Panc1 (cell line): ENCODE data around the gene RBMS3. TPM values are rescaled to one million over a fixed set of nuclear protein-coding genes. Genes with fewer than 3 reads are reported as not detected.

ENCODE experiments used
- ATAC-seq: fragments of 200-7000 bp; cut with Tn5 transposase; 2 replicates; pipeline ENCODE4 v1.9.1; 2020; ENCODE audit warnings: mild to moderate bottlenecking, moderate library complexity
- BruUV-seq: library from RNA; stranded (reverse); fragments of 400-500 nt; replicated peaks from 2 replicates; lab custom pipeline; 2021; lab: Mats Ljungman, UMichigan
- CTCF ChIA-PET: fragments of 300-600 bp; sonication (Branson Sonifier 250); formaldehyde crosslinking; loops from one replicate; lab custom pipeline; 2022; ENCODE audit warnings: antibody characterized with exemption; lab: Charles Lee
- POLR2A ChIA-PET: fragments of 300-600 bp; sonication (Branson Sonifier 250); formaldehyde crosslinking; loops from one replicate; lab custom pipeline; 2022; ENCODE audit warnings: antibody characterized with exemption; lab: Charles Lee
- DNase-seq: peaks from one replicate; pipeline ENCODE4 v3.0.0-alpha.2; 2010; ENCODE audit warnings: low read depth, low spot score
- H3K27ac ChIP-seq: 2 replicates; pipeline ENCODE4 v1.5.1; 2011; ENCODE audit warnings: mild to moderate bottlenecking, low read length, inconsistent platforms
- H3K27me3 ChIP-seq: fragments of 200-500 bp; sonication (Bioruptor generic); 2 replicates; pipeline ENCODE4 v1.6.0; 2014; ENCODE audit warnings: low read length, inconsistent platforms; ENCODE audit not compliant: control insufficient read depth, insufficient read depth
- H3K36me3 ChIP-seq: fragments of 200-500 bp; sonication (Bioruptor generic); 2 replicates; pipeline ENCODE4 v1.5.1; 2014; ENCODE audit warnings: inconsistent platforms, mild to moderate bottlenecking, low read length, moderate library complexity; ENCODE audit not compliant: control insufficient read depth, insufficient read depth
- H3K4me1 ChIP-seq: 2 replicates; pipeline ENCODE4 v1.5.1; 2011; ENCODE audit warnings: inconsistent platforms, mild to moderate bottlenecking, low read length, moderate library complexity; ENCODE audit not compliant: control insufficient read depth, insufficient read depth
- H3K4me3 ChIP-seq, 2 experiments: 2 replicates each; pipeline ENCODE4 v1.5.1; 2011 to 2012; ENCODE audit warnings: low read depth in 2 of 2, low read length in 2 of 2, mild to moderate bottlenecking in 2 of 2, inconsistent platforms in 1 of 2, moderate library complexity in 1 of 2
- H3K9me3 ChIP-seq: fragments of 200-500 bp; sonication (Bioruptor generic); 2 replicates; pipeline ENCODE4 v1.5.1; 2014; ENCODE audit warnings: low read depth, mild to moderate bottlenecking, inconsistent platforms, low read length, moderate library complexity; ENCODE audit not compliant: control insufficient read depth, insufficient read depth
- POLR2AphosphoS5 ChIP-seq: IDR thresholded peaks from 2 replicates; pipeline ENCODE4 v1.6.1; 2012; ENCODE audit warnings: mild to moderate bottlenecking, low read depth, low read length, moderate library complexity
- SIN3A ChIP-seq: IDR thresholded peaks from 2 replicates; pipeline ENCODE4 v1.6.1; 2012; ENCODE audit warnings: low read depth, mild to moderate bottlenecking, low read length, moderate library complexity, borderline replicate concordance; ENCODE audit not compliant: insufficient read depth
- TCF7L2 ChIP-seq: IDR thresholded peaks from 2 replicates; pipeline ENCODE4 v1.6.1; 2011; ENCODE audit warnings: mild to moderate bottlenecking, low read depth, low read length, inconsistent platforms
- in situ Hi-C: cut with HindIII; loops from 2 replicates; pipeline ENCODE4 v1.10.0; 2016; ENCODE audit warnings: low sequenced_read_pairs, low pct_unique_long_range_greater_than_20kb
- intact Hi-C: fragments of 100-400 bp; cut with micrococcal nuclease; formaldehyde crosslinking; loops from one replicate; pipeline ENCODE4 v1.10.0; 2022; ENCODE audit not compliant: unreplicated experiment
- total RNA-seq: library from RNA; stranded (reverse); gene quantifications from one replicate; pipeline ENCODE4 v1.2.1, GENCODE V29; 2021; ENCODE audit not compliant: unreplicated experiment
- TF ChIP-seq, protein P1 (sequence below): fragments of 450-650 bp; IDR thresholded peaks from 2 replicates; pipeline ENCODE4 v1.5.1; 2017; ENCODE audit warnings: mild to moderate bottlenecking
- TF ChIP-seq, protein P2 (sequence below), 2 experiments: IDR thresholded peaks; 2 replicates each; pipeline ENCODE4 v1.6.1; 2011 to 2012; ENCODE audit warnings: low read depth in 2 of 2, control low read depth in 1 of 2, low read length in 1 of 2, mild to moderate bottlenecking in 1 of 2, moderate library complexity in 1 of 2; ENCODE audit not compliant: insufficient read depth in 1 of 2

The RBMS3 gene
- total RNA-seq, 1 experiment from 2014 or later: 1.1 TPM

DNA sequence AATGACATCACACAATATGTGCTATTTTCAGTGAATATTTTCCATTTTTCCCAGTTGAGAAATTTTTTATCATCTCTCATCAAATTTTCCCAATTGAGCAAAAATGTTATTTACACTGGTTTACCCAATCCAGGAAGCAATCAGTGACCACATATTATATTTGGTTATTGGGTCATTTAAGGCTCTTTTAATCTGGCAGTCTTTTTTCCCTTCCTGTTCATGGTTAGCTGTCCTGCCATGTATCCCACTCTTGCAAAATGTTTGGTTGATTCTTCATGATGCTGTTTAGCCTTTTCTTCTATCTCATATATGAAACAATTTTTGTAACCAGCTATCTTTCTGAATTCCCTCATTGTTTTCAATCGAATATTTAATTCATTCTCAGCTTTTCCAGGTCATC lies 626.0 kb downstream of the RBMS3 start:
- POLR2A ChIA-PET: no interaction called here
- Histone ChIP-seq H3K27ac (no peak overlapping the region), H3K27me3 (no peaks in the 10 kb centered on the region), H3K36me3 (no peaks in the 10 kb centered on the region), H3K4me1 (no peaks in the 10 kb centered on the region), H3K4me3 (no peak overlapping the region), H3K9me3 (no peaks in the 10 kb centered on the region)
- no peak for DNase-seq
- ATAC-seq: no peak
- CTCF ChIA-PET: no interaction called here
- TF ChIP-seq POLR2AphosphoS5: no peak
- TF ChIP-seq, protein P1, sequence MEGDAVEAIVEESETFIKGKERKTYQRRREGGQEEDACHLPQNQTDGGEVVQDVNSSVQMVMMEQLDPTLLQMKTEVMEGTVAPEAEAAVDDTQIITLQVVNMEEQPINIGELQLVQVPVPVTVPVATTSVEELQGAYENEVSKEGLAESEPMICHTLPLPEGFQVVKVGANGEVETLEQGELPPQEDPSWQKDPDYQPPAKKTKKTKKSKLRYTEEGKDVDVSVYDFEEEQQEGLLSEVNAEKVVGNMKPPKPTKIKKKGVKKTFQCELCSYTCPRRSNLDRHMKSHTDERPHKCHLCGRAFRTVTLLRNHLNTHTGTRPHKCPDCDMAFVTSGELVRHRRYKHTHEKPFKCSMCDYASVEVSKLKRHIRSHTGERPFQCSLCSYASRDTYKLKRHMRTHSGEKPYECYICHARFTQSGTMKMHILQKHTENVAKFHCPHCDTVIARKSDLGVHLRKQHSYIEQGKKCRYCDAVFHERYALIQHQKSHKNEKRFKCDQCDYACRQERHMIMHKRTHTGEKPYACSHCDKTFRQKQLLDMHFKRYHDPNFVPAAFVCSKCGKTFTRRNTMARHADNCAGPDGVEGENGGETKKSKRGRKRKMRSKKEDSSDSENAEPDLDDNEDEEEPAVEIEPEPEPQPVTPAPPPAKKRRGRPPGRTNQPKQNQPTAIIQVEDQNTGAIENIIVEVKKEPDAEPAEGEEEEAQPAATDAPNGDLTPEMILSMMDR: no peak
- TF ChIP-seq TCF7L2: no peak
- TF ChIP-seq, protein P2, sequence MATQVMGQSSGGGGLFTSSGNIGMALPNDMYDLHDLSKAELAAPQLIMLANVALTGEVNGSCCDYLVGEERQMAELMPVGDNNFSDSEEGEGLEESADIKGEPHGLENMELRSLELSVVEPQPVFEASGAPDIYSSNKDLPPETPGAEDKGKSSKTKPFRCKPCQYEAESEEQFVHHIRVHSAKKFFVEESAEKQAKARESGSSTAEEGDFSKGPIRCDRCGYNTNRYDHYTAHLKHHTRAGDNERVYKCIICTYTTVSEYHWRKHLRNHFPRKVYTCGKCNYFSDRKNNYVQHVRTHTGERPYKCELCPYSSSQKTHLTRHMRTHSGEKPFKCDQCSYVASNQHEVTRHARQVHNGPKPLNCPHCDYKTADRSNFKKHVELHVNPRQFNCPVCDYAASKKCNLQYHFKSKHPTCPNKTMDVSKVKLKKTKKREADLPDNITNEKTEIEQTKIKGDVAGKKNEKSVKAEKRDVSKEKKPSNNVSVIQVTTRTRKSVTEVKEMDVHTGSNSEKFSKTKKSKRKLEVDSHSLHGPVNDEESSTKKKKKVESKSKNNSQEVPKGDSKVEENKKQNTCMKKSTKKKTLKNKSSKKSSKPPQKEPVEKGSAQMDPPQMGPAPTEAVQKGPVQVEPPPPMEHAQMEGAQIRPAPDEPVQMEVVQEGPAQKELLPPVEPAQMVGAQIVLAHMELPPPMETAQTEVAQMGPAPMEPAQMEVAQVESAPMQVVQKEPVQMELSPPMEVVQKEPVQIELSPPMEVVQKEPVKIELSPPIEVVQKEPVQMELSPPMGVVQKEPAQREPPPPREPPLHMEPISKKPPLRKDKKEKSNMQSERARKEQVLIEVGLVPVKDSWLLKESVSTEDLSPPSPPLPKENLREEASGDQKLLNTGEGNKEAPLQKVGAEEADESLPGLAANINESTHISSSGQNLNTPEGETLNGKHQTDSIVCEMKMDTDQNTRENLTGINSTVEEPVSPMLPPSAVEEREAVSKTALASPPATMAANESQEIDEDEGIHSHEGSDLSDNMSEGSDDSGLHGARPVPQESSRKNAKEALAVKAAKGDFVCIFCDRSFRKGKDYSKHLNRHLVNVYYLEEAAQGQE (IDR thresholded peaks at IDR 0.05; ENCODE audit: insufficient read depth in 1 of 2, low read depth in 2 of 2, low read length in 1 of 2): no peak
- in situ Hi-C loops: no loop called here
- intact Hi-C loops: no loop called here
- no TSS peak for BruUV-seq

DNA sequence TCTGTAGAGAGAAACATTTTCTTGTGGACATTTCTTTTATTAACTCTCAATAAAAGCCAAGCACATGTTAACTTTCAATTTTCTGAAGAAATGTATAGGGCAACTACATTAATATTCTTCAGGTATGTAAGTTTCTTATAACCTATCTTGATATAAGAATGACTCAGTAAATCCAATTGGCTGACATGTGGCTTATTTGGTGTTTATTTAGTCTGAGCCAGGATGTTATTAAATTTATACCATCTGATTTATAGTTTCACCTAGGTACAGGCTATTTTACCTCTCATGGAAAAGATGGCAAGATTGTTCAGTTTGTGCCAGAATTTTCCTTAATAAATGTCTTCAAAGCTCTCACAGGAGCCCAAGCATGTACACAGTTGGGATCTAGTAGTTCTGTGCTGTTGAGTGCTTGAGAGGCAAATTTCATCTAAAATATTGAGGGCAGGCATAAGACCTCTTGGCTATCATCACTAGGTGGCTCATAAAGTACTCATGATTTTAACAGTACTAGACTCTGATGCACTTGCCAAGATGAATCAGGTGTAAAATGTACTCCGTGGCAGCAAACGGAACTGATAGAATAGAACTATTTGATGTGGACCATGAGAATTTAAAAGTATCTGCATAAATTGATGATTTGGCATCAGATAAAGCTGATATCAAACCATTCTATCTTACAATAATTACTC lies 631.9 kb downstream of the RBMS3 start:
- in situ Hi-C loops: no loop called here
- BruUV-seq: no TSS peak
- H3K36me3 ChIP-seq: no peaks in the 10 kb centered on the region
- ChIA-PET CTCF (no interaction called here), POLR2A (no interaction called here)
- TF ChIP-seq TCF7L2: no peak
- no peak for TF ChIP-seq SIN3A
- no peak for TF ChIP-seq POLR2AphosphoS5
- TF ChIP-seq, protein P1: no peak
- TF ChIP-seq, protein P2 (IDR thresholded peaks at IDR 0.05; ENCODE audit: insufficient read depth in 1 of 2, low read depth in 2 of 2, low read length in 1 of 2): no peak
- intact Hi-C loops: no loop called here
- H3K4me3 ChIP-seq: no peak overlapping the region
- ATAC-seq (no peak), DNase-seq (no peak)
- H3K9me3 ChIP-seq: no peaks in the 10 kb centered on the region
- H3K27me3 ChIP-seq: no peaks in the 10 kb centered on the region
- H3K27ac ChIP-seq: no peak overlapping the region
- H3K4me1 ChIP-seq: no peaks in the 10 kb centered on the region
